Inferior parietal cortex (tissue), 1 donor: ENCODE measurements around the gene STAG1.
"Not testable (repeated sequence)": the region's sequence is repeated elsewhere in the genome, so short reads cannot be mapped to it uniquely, and the experiment has no call there.

ENCODE experiments used
- DNase-seq: peaks from one replicate; pipeline ENCODE4 v3.0.0-alpha.2; 2016; ENCODE audit errors: extremely low spot score

Gene STAG1

GRCh38 chr3:136404056-136404455 lies 348.1 kb downstream of the STAG1 start:
- no peak for DNase-seq

GRCh38 chr3:136396916-136397315 lies 355.3 kb downstream of the STAG1 start:
- peak; percentile 5 for DNase-seq

- no peak for DNase-seq
Observed at GRCh38 chr3:136390574-136390973, 361.6 kb downstream of the STAG1 start.

- no peak for DNase-seq
Observed at GRCh38 chr3:136387031-136387430, 365.1 kb downstream of the STAG1 start.

- DNase-seq = no peak
Observed at GRCh38 chr3:136385457-136385856, 366.7 kb downstream of the STAG1 start.

- no peak for DNase-seq
Observed at GRCh38 chr3:136381051-136381450, 371.1 kb downstream of the STAG1 start.

GRCh38 chr3:136380530-136380929 lies 371.6 kb downstream of the STAG1 start:
- no peak for DNase-seq

GRCh38 chr3:136378011-136378410 lies 374.2 kb downstream of the STAG1 start:
- no peak for DNase-seq

GRCh38 chr3:136377508-136377907 lies 374.7 kb downstream of the STAG1 start:
- DNase-seq = no peak

GRCh38 chr3:136375800-136376199 lies 376.4 kb downstream of the STAG1 start:
- DNase-seq = not testable (repeated sequence)

- DNase-seq = no peak
Observed at GRCh38 chr3:136366289-136366688, 385.9 kb downstream of the STAG1 start.

- no peak for DNase-seq
Observed at GRCh38 chr3:136353461-136353860, 398.7 kb downstream of the STAG1 start.

- DNase-seq = no peak
Observed at GRCh38 chr3:136351905-136352304, 400.3 kb downstream of the STAG1 start.

GRCh38 chr3:136351351-136351750 lies 400.8 kb downstream of the STAG1 start:
- no peak for DNase-seq

- no peak for DNase-seq
Observed at GRCh38 chr3:136350557-136350956, 401.6 kb downstream of the STAG1 start.

GRCh38 chr3:136350132-136350531 lies 402.0 kb downstream of the STAG1 start:
- no peak for DNase-seq

- no peak for DNase-seq
Observed at GRCh38 chr3:136346486-136346885, 405.7 kb downstream of the STAG1 start.

- DNase-seq = no peak
Observed at GRCh38 chr3:136343873-136344555, 408.2 kb downstream of the STAG1 start.

GRCh38 chr3:136343446-136343845 lies 408.7 kb downstream of the STAG1 start:
- no peak for DNase-seq

- no peak for DNase-seq
Observed at GRCh38 chr3:136336329-136337100, 415.7 kb downstream of the STAG1 start.

- DNase-seq = not testable (repeated sequence)
Observed at GRCh38 chr3:136334726-136335125, 417.5 kb downstream of the STAG1 start.

- DNase-seq = no peak
Observed at GRCh38 chr3:136334209-136334608, 418.0 kb downstream of the STAG1 start.

- DNase-seq = no peak
Observed at GRCh38 chr3:136332776-136333175, 419.4 kb downstream of the STAG1 start.
